Ishikawa (cell line): ENCODE results near the gene GSK3B.

ENCODE experiments used
- CEBPB ChIP-seq: IDR thresholded peaks from 2 replicates; pipeline ENCODE4 v1.6.1; 2012
- CREB1 ChIP-seq: IDR thresholded peaks from 2 replicates; pipeline ENCODE4 v1.6.1; 2012; ENCODE audit warnings: low read depth
- EGR1 ChIP-seq: IDR thresholded peaks from 2 replicates; pipeline ENCODE4 v1.6.1; 2012
- EP300 ChIP-seq: IDR thresholded peaks from 2 replicates; pipeline ENCODE4 v1.6.1; 2012; ENCODE audit warnings: borderline replicate concordance
- FOXM1 ChIP-seq: IDR thresholded peaks from 2 replicates; pipeline ENCODE4 v1.6.1; 2012; ENCODE audit warnings: low read depth, borderline replicate concordance
- NFIC ChIP-seq: IDR thresholded peaks from 2 replicates; pipeline ENCODE4 v1.6.1; 2012
- RAD21 ChIP-seq: IDR thresholded peaks from 2 replicates; pipeline ENCODE4 v1.6.1; 2012; ENCODE audit warnings: low read depth
- TAF1 ChIP-seq: IDR thresholded peaks from 2 replicates; pipeline ENCODE4 v1.6.1; 2012; ENCODE audit warnings: low read depth, mild to moderate bottlenecking
- TCF12 ChIP-seq: IDR thresholded peaks from 2 replicates; pipeline ENCODE4 v1.6.1; 2012; ENCODE audit warnings: low read depth
- TEAD4 ChIP-seq: IDR thresholded peaks from 2 replicates; pipeline ENCODE4 v1.6.1; 2012
- YY1 ChIP-seq: IDR thresholded peaks from 2 replicates; pipeline ENCODE4 v1.6.1; 2012; ENCODE audit warnings: low read depth
- ZBTB7A ChIP-seq: IDR thresholded peaks from 2 replicates; pipeline ENCODE4 v1.6.1; 2012; ENCODE audit warnings: low read depth
- TF ChIP-seq, protein P1 (sequence below): IDR thresholded peaks from 2 replicates; pipeline ENCODE4 v1.6.1; 2012; ENCODE audit warnings: low read depth, mild to moderate bottlenecking
- TF ChIP-seq, protein P2 (sequence below): IDR thresholded peaks from 2 replicates; pipeline ENCODE4 v1.6.1; 2012
- TF ChIP-seq, protein P3 (sequence below): IDR thresholded peaks from 2 replicates; pipeline ENCODE4 v1.6.1; 2012

Gene GSK3B

DNA sequence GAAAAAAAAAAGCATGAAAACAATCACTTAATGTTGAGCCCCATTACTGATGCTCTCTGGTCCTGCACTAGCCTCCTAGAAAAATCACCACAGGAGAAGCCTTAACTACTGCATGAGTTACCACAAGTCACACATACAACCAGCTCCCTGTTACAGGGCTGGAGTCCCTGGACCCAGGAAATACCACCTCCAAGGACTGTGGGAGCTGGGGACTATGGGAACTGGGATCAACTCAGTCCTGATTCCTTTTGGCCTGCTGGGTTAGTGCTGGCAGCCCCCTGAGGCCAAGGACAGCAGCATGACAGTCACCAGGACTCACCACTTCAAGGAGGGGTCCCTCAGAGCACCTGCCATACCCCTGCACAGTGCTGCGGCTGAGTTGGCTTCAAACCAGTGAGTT, 311.8 kb downstream of the GSK3B start:
- TF ChIP-seq, protein P1, sequence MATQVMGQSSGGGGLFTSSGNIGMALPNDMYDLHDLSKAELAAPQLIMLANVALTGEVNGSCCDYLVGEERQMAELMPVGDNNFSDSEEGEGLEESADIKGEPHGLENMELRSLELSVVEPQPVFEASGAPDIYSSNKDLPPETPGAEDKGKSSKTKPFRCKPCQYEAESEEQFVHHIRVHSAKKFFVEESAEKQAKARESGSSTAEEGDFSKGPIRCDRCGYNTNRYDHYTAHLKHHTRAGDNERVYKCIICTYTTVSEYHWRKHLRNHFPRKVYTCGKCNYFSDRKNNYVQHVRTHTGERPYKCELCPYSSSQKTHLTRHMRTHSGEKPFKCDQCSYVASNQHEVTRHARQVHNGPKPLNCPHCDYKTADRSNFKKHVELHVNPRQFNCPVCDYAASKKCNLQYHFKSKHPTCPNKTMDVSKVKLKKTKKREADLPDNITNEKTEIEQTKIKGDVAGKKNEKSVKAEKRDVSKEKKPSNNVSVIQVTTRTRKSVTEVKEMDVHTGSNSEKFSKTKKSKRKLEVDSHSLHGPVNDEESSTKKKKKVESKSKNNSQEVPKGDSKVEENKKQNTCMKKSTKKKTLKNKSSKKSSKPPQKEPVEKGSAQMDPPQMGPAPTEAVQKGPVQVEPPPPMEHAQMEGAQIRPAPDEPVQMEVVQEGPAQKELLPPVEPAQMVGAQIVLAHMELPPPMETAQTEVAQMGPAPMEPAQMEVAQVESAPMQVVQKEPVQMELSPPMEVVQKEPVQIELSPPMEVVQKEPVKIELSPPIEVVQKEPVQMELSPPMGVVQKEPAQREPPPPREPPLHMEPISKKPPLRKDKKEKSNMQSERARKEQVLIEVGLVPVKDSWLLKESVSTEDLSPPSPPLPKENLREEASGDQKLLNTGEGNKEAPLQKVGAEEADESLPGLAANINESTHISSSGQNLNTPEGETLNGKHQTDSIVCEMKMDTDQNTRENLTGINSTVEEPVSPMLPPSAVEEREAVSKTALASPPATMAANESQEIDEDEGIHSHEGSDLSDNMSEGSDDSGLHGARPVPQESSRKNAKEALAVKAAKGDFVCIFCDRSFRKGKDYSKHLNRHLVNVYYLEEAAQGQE, result no peak
- no peak for TF ChIP-seq TEAD4
- TF ChIP-seq EGR1, result no peak
- TF ChIP-seq ZBTB7A, result no peak
- TF ChIP-seq, protein P2, sequence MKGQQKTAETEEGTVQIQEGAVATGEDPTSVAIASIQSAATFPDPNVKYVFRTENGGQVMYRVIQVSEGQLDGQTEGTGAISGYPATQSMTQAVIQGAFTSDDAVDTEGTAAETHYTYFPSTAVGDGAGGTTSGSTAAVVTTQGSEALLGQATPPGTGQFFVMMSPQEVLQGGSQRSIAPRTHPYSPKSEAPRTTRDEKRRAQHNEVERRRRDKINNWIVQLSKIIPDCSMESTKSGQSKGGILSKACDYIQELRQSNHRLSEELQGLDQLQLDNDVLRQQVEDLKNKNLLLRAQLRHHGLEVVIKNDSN, result no peak
- no peak for TF ChIP-seq YY1
- TF ChIP-seq, protein P3, sequence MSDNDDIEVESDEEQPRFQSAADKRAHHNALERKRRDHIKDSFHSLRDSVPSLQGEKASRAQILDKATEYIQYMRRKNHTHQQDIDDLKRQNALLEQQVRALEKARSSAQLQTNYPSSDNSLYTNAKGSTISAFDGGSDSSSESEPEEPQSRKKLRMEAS, result no peak
- no peak for TF ChIP-seq RAD21
- no peak for TF ChIP-seq EP300
- TF ChIP-seq CEBPB, result no peak
- TF ChIP-seq TAF1, result no peak
- TF ChIP-seq CREB1, result no peak
- no peak for TF ChIP-seq NFIC
- TF ChIP-seq TCF12, result no peak
- no peak for TF ChIP-seq FOXM1

DNA sequence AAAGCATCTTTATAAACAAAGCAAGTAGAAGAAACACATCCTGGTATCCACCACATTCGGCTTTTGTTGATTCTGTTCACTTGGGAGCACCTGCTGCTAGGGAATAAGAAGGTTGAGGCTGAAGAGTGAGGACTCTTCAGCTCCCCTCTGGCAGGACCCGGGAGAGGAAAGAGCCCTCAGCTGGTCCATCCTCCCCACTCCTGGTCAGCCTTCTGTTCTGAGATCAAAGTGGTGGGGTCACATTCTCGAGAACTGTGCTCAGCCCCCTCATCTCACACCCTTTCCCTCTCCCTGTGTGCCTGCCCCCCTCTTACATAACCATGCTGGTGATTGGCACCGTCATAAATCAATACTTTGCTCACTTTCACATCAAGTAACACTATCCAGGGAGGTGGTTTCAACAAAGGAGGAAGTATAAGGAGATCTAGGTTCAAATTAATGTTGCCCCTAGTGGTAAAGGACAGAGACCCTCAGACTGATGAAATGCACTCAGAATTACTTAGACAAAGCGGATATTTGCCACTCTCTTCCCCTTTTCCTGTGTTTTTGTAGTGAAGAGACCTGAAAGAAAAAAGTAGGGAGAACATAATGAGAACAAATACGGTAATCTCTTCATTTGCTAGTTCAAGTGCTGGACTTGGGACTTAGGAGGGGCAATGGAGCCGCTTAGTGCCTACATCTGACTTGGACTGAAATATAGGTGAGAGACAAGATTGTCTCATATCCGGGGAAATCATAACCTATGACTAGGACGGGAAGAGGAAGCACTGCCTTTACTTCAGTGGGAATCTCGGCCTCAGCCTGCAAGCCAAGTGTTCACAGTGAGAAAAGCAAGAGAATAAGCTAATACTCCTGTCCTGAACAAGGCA, 312.7 kb downstream of the GSK3B start, which contains the start of gene NR1I2:
TSS of gene NR1I2 (plus strand) at position 772 of the 869 bp plus-strand sequence.
- TF ChIP-seq TAF1 (no peak), TCF12 (no peak), EP300 (no peak), FOXM1 (no peak), RAD21 (no peak)
- TF ChIP-seq, protein P2, result no peak
- TF ChIP-seq, protein P3, result no peak

DNA sequence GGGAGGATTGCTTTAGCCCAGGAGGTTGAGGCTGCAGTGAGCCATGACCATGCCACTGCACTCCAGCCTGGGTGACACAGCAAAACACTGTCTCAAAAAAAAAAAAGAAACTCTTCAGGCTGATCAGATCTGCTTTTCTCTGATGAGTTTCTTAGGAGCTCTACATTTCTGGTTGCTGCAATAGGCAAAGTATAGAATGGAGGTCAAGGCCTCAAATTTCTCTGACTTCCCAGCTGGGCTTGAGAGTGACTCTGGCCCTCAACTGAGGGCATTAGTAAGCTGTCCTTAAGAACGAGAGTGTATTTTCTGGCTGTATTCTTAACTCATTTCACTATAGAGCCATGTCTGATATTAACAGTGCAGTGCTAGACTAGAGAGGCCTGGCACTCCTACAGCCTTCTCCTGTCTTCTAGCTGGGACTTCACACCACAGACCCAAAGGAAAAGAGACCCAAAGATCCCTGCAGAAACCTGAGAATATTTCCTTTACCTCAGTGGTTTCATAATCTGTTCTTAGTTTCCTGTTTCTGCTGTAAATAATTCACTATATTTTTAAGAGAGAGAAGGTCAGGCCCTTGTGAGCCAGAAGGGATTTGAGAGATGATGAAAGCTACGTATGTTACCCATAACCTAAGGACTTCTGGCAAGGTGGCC, 314.4 kb downstream of the GSK3B start:
- TF ChIP-seq, protein P1, result no peak
- TF ChIP-seq NFIC (no peak), CREB1 (no peak), TAF1 (no peak), CEBPB (no peak), FOXM1 (no peak), EP300 (no peak)
- TF ChIP-seq, protein P2, result no peak

DNA sequence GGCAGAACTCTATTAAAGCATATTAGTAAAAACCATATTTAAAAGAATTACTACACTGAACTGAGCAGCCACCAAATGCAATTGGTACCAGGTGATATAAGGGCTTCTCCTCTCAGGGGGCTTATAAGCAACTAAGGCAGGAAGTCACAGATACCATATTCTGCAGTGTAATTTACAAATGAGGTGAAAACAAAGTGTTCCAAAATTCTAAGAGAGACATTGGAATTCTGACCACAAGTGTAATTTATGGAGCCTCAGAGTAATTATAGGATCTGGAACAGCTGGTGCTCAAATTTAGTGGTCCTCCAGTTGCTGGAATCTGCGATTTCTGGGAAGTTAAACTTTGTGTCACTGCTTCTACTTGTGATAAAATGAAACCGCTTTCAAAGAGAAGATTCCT, 315.4 kb downstream of the GSK3B start:
- no peak for TF ChIP-seq FOXM1
- no peak for TF ChIP-seq YY1
- TF ChIP-seq, protein P3, result no peak
- TF ChIP-seq, protein P1, result no peak
- no peak for TF ChIP-seq CREB1
- no peak for TF ChIP-seq TCF12
- TF ChIP-seq ZBTB7A, result no peak
- TF ChIP-seq RAD21, result no peak
- TF ChIP-seq NFIC, result no peak
- no peak for TF ChIP-seq CEBPB
- no peak for TF ChIP-seq TAF1
- no peak for TF ChIP-seq EP300
- TF ChIP-seq TEAD4, result no peak
- no peak for TF ChIP-seq EGR1
- TF ChIP-seq, protein P2, result no peak
